Stimulated activated CD8-positive, alpha-beta memory T cell treated with anti-CD3 and anti-CD28 coated beads, Interleukin-4, amount 100 ng/mL, for 24 hours (primary cell): ENCODE data around the gene VPS26C.

Experiments used
- DNase-seq: peaks from one replicate; pipeline ENCODE4 v3.0.0-alpha.2; 2020; ENCODE audit warnings: low read depth

VPS26C gene

GRCh38 chr21:37264808-37265207 is 2.3 kb downstream of the VPS26C start:
- DNase-seq, result no peak

DNA sequence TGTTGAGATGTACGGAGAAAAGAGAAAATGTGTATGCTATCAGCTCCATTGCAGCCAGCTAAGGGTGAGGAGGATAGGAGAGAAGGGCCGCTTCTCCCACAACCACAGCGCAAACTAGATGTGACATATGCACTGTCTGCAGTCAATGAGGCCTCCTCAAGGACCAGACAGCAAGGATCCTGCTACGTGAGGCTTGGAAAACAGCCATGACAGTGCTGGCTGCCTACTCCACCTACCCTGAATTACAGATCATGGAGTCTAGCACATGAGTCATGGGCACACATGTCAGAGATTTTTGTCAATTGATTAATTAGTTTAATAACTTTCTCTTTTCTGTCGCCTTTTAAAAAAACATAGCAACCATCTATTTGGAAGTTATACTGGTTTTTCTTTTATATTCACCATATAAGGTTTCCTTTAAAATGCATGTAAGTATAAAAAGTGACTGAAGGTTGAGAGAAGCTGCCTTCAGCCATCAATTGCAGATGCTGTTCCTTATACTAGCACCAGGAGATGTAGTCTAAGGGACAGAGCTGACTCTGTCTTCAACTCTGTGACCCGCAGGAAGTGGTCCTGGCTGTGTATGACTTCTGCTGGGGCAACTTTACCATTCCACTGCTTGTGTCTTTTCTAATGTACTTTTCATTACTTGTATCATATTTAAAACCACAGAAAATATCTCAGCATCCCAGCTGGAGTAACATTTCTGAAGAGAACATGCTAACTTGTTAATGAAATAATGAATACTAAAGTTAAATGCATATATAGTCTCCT is 3.1 kb downstream of the VPS26C start:
- no peak for DNase-seq

DNA sequence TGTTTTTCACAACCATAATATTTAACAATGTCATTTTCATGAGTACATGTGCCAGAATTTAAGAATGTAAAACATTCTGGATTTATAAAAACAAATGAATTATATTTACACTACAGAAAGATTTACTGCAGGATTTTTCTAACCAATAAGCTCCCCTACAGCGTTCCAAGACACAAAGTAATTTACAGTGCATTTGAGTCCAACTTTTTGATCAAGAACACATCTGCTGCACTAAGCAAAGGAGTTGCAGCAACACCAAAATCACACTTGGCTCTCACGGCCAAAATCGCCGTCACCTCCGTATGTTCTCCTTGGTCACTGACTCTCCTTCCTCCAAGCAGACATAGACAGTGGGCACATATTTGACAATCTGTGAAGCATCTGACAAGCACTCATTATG is 7.7 kb downstream of the VPS26C start:
- no peak for DNase-seq

- peak; percentile 70 for DNase-seq
Observed at GRCh38 chr21:37257967-37258877, 8.9 kb downstream of the VPS26C start.

- peak; percentile 2 for DNase-seq
Observed at GRCh38 chr21:37257511-37257966, 9.6 kb downstream of the VPS26C start.

- DNase-seq, result no peak
Observed at GRCh38 chr21:37253991-37254390, 13.1 kb downstream of the VPS26C start.

DNA sequence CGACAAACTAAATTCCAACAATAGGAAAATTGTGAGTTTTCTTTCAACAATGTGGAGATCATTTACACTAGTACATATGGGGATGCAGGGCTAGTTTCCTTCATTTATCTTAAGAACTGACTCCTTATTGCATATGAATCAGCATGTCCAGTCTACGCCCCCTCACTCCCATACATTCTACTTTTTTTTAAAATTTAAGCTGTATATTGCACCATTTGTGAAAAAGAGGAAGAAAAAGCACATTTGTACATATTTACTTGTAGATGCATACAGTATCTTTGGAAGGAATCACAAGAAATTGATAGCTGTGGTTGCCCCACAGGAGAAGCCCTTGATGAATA is 15.9 kb downstream of the VPS26C start:
- no peak for DNase-seq

GRCh38 chr21:37249112-37249904 is 17.8 kb downstream of the VPS26C start:
- no peak for DNase-seq

DNA sequence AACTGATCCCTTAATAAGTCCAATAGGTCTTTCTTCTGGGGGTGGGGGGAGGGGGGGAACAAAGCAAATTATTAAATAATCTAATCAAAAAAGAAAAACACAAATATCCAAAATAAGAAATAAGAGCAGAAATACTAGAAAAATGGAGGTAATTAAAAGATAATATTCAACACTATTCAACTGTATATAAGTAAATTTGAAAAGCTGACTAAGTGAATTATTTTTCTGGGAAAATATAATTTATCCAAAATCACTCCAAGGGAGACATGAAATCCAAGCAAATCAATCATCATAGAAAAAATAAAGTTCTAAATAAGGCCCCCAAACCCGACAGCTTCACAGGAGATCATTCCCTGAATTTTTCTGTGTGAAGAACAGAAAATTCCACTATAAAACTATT is 18.8 kb downstream of the VPS26C start:
- no peak for DNase-seq

DNA sequence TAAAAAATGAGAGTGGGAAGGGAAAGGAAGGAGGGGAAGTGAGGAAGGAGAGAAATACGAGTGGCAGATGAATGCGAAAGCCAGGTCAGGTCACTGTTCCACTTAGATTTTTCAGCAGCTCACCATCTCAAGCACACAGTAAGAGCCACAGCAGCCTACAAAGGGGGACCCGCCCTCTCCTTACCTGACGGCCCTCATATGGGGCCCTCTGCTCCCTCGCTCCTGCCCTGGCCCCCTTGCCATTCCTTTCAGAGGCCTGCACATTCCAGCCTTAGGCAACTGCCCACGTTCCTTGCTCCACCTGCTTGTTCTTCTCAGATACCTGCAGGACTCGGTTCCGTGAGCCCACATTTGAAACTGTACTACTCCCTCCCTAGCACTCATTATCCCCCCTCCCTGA is 22.0 kb downstream of the VPS26C start:
- no peak for DNase-seq

GRCh38 chr21:37244501-37245095 is 22.5 kb downstream of the VPS26C start:
- DNase-seq, result no peak

GRCh38 chr21:37243961-37244360 is 23.2 kb downstream of the VPS26C start:
- DNase-seq, result no peak

GRCh38 chr21:37241426-37241825 is 25.7 kb downstream of the VPS26C start:
- no peak for DNase-seq

DNA sequence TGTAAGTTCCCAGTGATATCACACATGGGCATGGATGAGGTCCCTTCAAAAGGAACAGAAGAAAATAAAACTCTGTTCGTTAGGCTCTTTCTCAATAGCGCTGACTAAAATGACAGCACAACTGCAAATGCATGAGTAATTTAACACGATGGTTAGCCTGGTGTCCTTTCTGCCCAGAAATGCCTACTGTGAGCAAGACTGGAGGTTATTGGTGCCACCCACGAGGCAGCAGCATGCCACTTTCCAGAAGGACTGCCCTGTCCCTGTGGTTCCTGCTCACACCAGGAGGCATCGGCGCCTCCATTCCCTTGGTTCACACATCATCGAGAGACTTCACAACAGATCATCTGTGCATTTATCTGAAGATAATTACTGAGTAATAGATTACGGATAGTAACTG is 26.2 kb downstream of the VPS26C start:
- no peak for DNase-seq

- no peak for DNase-seq
Observed at GRCh38 chr21:37237764-37238163, 29.4 kb downstream of the VPS26C start.

GRCh38 chr21:37237346-37237745 is 29.8 kb downstream of the VPS26C start:
- DNase-seq, result no peak

DNA sequence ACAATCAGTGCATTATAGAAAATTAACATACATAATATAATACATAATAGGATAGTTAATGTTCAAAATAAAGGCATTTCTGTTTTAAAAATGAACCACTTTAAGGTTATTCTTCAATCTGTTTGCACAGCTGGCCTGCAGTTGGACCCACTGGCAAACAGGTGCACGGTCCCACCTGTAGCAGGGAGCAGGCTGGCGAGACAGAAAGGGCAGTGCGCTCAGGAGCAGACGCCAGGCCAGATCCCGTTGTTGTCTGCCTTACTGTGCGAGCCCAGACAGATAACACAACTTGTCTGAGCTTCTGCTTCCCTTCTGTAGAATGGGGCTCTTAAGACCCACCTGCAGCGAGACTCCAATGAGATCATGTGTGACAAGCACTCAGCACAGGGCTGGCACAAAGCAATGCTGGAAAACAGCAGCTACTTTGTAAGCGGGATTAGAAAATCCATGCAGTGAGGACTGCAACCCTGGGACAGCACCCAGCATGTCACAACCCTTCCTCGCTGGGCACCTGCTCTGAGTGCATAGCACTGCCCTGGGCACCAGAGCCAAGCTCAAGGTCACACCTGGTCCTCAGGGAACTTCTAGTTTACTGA is 33.5 kb downstream of the VPS26C start:
- DNase-seq, result no peak

GRCh38 chr21:37232274-37233018 is 34.7 kb downstream of the VPS26C start:
- no peak for DNase-seq

- DNase-seq, result no peak
Observed at GRCh38 chr21:37231671-37232070, 35.5 kb downstream of the VPS26C start.

DNA sequence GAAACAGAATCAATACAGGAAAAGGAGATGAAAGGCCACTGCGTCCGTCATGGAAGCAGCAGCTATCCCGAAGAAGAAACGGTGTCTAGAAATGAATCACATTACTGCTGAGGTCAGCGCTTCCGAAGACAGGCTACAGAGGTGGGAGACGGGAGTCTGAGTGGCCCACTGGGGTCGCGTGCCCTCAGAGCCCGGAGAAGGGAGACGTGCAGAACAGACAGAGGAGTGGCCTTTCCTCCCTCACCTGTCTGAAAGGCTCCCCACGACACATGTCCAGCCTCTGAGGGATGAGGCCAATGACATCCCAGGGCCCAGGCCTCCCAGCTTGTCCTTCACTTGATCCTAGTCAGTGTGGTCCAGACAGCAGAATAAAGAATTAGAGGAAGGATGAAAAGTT is 35.9 kb downstream of the VPS26C start:
- no peak for DNase-seq
